Neural cell (in vitro differentiated cells): Measurements from ENCODE around the gene IFIT3. TPM values are rescaled to one million over a fixed set of nuclear protein-coding genes. Genes with fewer than 3 reads are reported as not detected.

Experiments
- H2AFZ ChIP-seq: fragments of 200-600, 300-800 bp; sonication (generic), shearing (Covaris generic); 2 replicates; pipeline ENCODE4 v1.6.0; 2014; ENCODE audit warnings: low read depth, mild to moderate bottlenecking, antibody characterized with exemption, low read length, moderate library complexity
- H3F3A ChIP-seq: fragments of 200-600 bp; shearing (Covaris generic); 2 replicates; pipeline ENCODE4 v1.6.1; 2016; ENCODE audit warnings: mild to moderate bottlenecking, moderate library complexity, mixed read lengths, antibody characterized with exemption, low read length; ENCODE audit not compliant: insufficient read depth, poor library complexity, severe bottlenecking
- H3K27ac ChIP-seq: fragments of 200-600, 300-800 bp; sonication (generic), shearing (Covaris generic); 2 replicates; pipeline ENCODE4 v1.5.1; 2014; ENCODE audit warnings: mild to moderate bottlenecking, low read length, moderate library complexity
- H3K27me3 ChIP-seq: fragments of 300-800, 200-600 bp; sonication (generic), shearing (Covaris generic); 2 replicates; pipeline ENCODE4 v1.6.0; 2014; ENCODE audit warnings: mild to moderate bottlenecking, low read depth, low read length, moderate library complexity; ENCODE audit not compliant: insufficient read depth
- H3K36me3 ChIP-seq: fragments of 300-800, 200-600 bp; sonication (generic), shearing (Covaris generic); 2 replicates; pipeline ENCODE4 v1.5.1; 2014; ENCODE audit warnings: mild to moderate bottlenecking, antibody characterized with exemption, low read length, moderate library complexity; ENCODE audit not compliant: insufficient read depth
- H3K4me2 ChIP-seq: fragments of 300-800, 200-600 bp; sonication (generic), shearing (Covaris generic); 2 replicates; pipeline ENCODE4 v1.6.0; 2014; ENCODE audit warnings: mild to moderate bottlenecking, low read length
- H3K4me3 ChIP-seq: fragments of 300-800, 200-600 bp; sonication (generic), shearing (Covaris generic); 2 replicates; pipeline ENCODE4 v1.5.1; 2014; ENCODE audit warnings: mild to moderate bottlenecking, low read length, moderate library complexity
- H3K79me2 ChIP-seq: fragments of 200-600 bp; shearing (Covaris generic); replicated peaks from 2 replicates; pipeline ENCODE4 v1.6.0; 2014; ENCODE audit warnings: mild to moderate bottlenecking, low read length, moderate library complexity; ENCODE audit not compliant: insufficient read depth
- H3K9ac ChIP-seq: fragments of 300-800, 200-600 bp; sonication (generic), shearing (Covaris generic); 2 replicates; pipeline ENCODE4 v1.6.1; 2016; ENCODE audit warnings: mild to moderate bottlenecking, low read length, mixed read lengths
- H3K9me2 ChIP-seq: fragments of 200-600 bp; shearing (Covaris generic); 2 replicates; pipeline ENCODE4 v1.6.1; 2016; ENCODE audit warnings: mild to moderate bottlenecking, low read length, mixed read lengths; ENCODE audit not compliant: insufficient read depth
- H3K9me3 ChIP-seq: fragments of 200-600, 300-800 bp; sonication (generic), shearing (Covaris generic); 2 replicates; pipeline ENCODE4 v1.6.1; 2016; ENCODE audit warnings: mild to moderate bottlenecking, mixed run types, low read length, moderate library complexity, mixed read lengths
- H4K20me1 ChIP-seq: fragments of 200-600 bp; shearing (Covaris generic); 2 replicates; pipeline ENCODE4 v1.6.1; 2016; ENCODE audit warnings: mild to moderate bottlenecking, mixed run types; ENCODE audit not compliant: insufficient read depth
- EP300 ChIP-seq: fragments of 450-650 bp; conservative IDR thresholded peaks from 2 replicates; pipeline ENCODE4 v1.6.1; 2014; ENCODE audit warnings: antibody characterized with exemption, mild to moderate bottlenecking, moderate library complexity; ENCODE audit not compliant: poor library complexity, severe bottlenecking
- EZH2 ChIP-seq: fragments of 200-600, 300-800 bp; shearing (Covaris generic), sonication (generic); IDR thresholded peaks from 2 replicates; pipeline ENCODE4 v1.6.1; 2014; ENCODE audit warnings: antibody characterized with exemption, low read length, borderline replicate concordance, mild to moderate bottlenecking; ENCODE audit not compliant: insufficient read depth, poor library complexity, severe bottlenecking
- MXI1 ChIP-seq: fragments of 450-650 bp; conservative IDR thresholded peaks from 2 replicates; pipeline ENCODE4 v1.6.1; 2014; ENCODE audit warnings: antibody characterized with exemption, mild to moderate bottlenecking; ENCODE audit not compliant: poor library complexity, severe bottlenecking
- POLR2AphosphoS5 ChIP-seq: IDR thresholded peaks from 2 replicates; pipeline ENCODE4 v1.6.1; 2012
- RAD21 ChIP-seq: fragments of 450-650 bp; conservative IDR thresholded peaks from 2 replicates; pipeline ENCODE4 v1.6.1; 2014; ENCODE audit warnings: antibody characterized with exemption, mild to moderate bottlenecking, moderate library complexity
- SMC3 ChIP-seq: fragments of 450-650 bp; conservative IDR thresholded peaks from 2 replicates; pipeline ENCODE4 v1.6.1; 2014; ENCODE audit warnings: antibody characterized with exemption, mild to moderate bottlenecking, moderate library complexity; ENCODE audit not compliant: poor library complexity
- TAF1 ChIP-seq: IDR thresholded peaks from 2 replicates; pipeline ENCODE4 v1.6.1; 2012; ENCODE audit warnings: low read depth
- polyA plus RNA-seq: library from polyadenylated mRNA; depleted of rRNA; stranded (reverse); fragments of >200 nt; gene quantifications from 2 replicates; pipeline ENCODE4 v1.2.3, GENCODE V29; 2014
- TF ChIP-seq, protein P1 (sequence below): IDR thresholded peaks from 2 replicates; pipeline ENCODE4 v1.6.1; 2012; ENCODE audit warnings: borderline replicate concordance
- TF ChIP-seq, protein P2 (sequence below): fragments of 450-650 bp; IDR thresholded peaks from 2 replicates; pipeline ENCODE4 v1.5.1; 2014; ENCODE audit warnings: antibody characterized with exemption, mild to moderate bottlenecking, moderate library complexity; ENCODE audit not compliant: poor library complexity, severe bottlenecking

The IFIT3 gene
- polyA plus RNA-seq, 1 donor from 2014 or later, result 0.24 TPM

DNA sequence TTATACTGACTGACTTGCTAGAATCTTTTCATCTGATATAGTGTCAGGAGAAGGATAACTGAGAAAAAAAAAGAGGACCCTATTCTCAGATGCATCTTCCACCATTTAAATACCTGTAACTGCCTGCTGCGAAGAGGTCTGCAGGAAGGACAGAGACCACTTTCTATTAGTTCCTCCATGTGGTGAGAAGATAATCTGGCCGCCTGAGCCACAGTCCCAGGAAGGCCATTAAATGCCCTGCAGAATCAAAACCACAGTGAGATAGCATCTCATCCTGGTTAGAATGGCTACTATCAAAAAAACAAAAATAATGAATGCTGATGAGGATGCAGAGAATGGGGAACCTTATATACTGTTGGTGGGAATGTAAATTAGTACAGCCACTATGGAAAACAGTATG, 30.2 kb downstream of the IFIT3 start:
- no peak overlapping the region for H2AFZ ChIP-seq
- H3K4me2 ChIP-seq, result no peak overlapping the region
- H3K36me3 ChIP-seq, result no peaks in the 10 kb centered on the region
- H3F3A ChIP-seq, result no peaks in the 10 kb centered on the region
- no peak for TF ChIP-seq EP300
- no peak overlapping the region for H3K4me3 ChIP-seq
- H3K27ac ChIP-seq, result no peak overlapping the region
- H3K9ac ChIP-seq, result no peak overlapping the region
- H3K79me2 ChIP-seq, result no peaks in the 10 kb centered on the region
- H3K9me3 ChIP-seq, result no peaks in the 10 kb centered on the region
- no peaks in the 10 kb centered on the region for H3K27me3 ChIP-seq
- no peaks in the 10 kb centered on the region for H3K9me2 ChIP-seq
- no peaks in the 10 kb centered on the region for H4K20me1 ChIP-seq

DNA sequence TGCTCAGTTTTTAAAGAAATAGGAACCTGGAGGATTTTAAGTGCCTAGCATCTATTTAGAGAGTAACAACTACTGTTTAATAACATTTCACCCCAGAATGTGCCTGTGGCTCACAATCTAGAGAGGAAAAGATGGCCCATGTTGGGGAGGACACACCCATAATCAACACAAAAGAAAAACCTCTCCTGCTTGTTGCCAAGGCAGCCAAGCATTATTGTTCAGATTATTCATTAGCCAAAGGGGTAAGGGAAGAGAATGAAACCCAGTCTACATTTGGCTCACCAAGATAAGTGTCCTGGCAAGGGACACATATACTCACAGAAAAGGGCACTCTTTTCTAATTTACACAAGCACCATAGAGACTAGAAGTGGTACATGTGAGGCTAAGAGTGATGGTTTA, 32.4 kb downstream of the IFIT3 start:
- no peaks in the 10 kb centered on the region for H3K27me3 ChIP-seq
- no peaks in the 10 kb centered on the region for H3K36me3 ChIP-seq
- H4K20me1 ChIP-seq, result no peaks in the 10 kb centered on the region

DNA sequence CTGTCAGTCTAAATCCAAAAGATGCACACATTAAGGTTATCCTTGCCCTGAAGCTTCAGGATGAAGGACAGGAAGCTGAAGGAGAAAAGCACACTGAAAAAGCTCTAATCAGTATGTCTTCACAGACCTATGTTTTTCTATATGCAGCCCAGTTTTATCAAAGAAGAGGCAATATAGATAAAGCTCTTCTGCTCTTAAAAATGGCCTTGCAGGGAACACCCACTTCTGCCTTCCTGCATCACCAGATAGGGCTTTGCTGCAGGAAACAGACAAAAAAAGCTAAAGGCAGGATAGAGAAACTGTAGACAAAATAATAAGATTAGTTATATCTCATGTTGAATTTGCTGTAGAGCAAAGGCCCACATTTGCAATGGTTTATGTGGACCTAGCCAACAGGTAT, 35.1 kb downstream of the IFIT3 start:
- TF ChIP-seq MXI1 (no peak), EP300 (no peak), TAF1 (no peak), RAD21 (no peak), POLR2AphosphoS5 (no peak), EZH2 (no peak), SMC3 (no peak)
- TF ChIP-seq, protein P1, sequence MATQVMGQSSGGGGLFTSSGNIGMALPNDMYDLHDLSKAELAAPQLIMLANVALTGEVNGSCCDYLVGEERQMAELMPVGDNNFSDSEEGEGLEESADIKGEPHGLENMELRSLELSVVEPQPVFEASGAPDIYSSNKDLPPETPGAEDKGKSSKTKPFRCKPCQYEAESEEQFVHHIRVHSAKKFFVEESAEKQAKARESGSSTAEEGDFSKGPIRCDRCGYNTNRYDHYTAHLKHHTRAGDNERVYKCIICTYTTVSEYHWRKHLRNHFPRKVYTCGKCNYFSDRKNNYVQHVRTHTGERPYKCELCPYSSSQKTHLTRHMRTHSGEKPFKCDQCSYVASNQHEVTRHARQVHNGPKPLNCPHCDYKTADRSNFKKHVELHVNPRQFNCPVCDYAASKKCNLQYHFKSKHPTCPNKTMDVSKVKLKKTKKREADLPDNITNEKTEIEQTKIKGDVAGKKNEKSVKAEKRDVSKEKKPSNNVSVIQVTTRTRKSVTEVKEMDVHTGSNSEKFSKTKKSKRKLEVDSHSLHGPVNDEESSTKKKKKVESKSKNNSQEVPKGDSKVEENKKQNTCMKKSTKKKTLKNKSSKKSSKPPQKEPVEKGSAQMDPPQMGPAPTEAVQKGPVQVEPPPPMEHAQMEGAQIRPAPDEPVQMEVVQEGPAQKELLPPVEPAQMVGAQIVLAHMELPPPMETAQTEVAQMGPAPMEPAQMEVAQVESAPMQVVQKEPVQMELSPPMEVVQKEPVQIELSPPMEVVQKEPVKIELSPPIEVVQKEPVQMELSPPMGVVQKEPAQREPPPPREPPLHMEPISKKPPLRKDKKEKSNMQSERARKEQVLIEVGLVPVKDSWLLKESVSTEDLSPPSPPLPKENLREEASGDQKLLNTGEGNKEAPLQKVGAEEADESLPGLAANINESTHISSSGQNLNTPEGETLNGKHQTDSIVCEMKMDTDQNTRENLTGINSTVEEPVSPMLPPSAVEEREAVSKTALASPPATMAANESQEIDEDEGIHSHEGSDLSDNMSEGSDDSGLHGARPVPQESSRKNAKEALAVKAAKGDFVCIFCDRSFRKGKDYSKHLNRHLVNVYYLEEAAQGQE, result no peak
- TF ChIP-seq, protein P2, sequence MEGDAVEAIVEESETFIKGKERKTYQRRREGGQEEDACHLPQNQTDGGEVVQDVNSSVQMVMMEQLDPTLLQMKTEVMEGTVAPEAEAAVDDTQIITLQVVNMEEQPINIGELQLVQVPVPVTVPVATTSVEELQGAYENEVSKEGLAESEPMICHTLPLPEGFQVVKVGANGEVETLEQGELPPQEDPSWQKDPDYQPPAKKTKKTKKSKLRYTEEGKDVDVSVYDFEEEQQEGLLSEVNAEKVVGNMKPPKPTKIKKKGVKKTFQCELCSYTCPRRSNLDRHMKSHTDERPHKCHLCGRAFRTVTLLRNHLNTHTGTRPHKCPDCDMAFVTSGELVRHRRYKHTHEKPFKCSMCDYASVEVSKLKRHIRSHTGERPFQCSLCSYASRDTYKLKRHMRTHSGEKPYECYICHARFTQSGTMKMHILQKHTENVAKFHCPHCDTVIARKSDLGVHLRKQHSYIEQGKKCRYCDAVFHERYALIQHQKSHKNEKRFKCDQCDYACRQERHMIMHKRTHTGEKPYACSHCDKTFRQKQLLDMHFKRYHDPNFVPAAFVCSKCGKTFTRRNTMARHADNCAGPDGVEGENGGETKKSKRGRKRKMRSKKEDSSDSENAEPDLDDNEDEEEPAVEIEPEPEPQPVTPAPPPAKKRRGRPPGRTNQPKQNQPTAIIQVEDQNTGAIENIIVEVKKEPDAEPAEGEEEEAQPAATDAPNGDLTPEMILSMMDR, result no peak
- H3K4me3 ChIP-seq, result no peak overlapping the region
- no peak overlapping the region for H3K9ac ChIP-seq
- no peaks in the 10 kb centered on the region for H3K27me3 ChIP-seq
- no peaks in the 10 kb centered on the region for H4K20me1 ChIP-seq
- no peaks in the 10 kb centered on the region for H3F3A ChIP-seq
- no peaks in the 10 kb centered on the region for H3K36me3 ChIP-seq
- no peak overlapping the region for H3K4me2 ChIP-seq
- no peak overlapping the region for H2AFZ ChIP-seq
- H3K79me2 ChIP-seq, result no peaks in the 10 kb centered on the region
- H3K9me3 ChIP-seq, result no peaks in the 10 kb centered on the region
- H3K9me2 ChIP-seq, result no peaks in the 10 kb centered on the region
- H3K27ac ChIP-seq, result no peak overlapping the region

More for the DNA sequence above, 32.4 kb downstream of the IFIT3 start:
- H3K9ac ChIP-seq, result no peak overlapping the region
- H3K79me2 ChIP-seq, result no peaks in the 10 kb centered on the region
- H3F3A ChIP-seq, result no peaks in the 10 kb centered on the region
- TF ChIP-seq MXI1 (no peak), SMC3 (no peak), RAD21 (no peak), EP300 (no peak), POLR2AphosphoS5 (no peak), TAF1 (no peak), EZH2 (no peak)
- TF ChIP-seq, protein P2, result no peak
- no peaks in the 10 kb centered on the region for H3K9me3 ChIP-seq
- H3K4me3 ChIP-seq, result no peak overlapping the region
- no peak overlapping the region for H3K4me2 ChIP-seq
- no peak overlapping the region for H2AFZ ChIP-seq
- H3K27ac ChIP-seq, result no peak overlapping the region
- no peaks in the 10 kb centered on the region for H3K9me2 ChIP-seq
